CD4-positive, alpha-beta T cell treated with Interleukin-21 for 1 hour (primary cell): Measurements from ENCODE around the gene INPP5F.
"Not testable (repeated sequence)": the region's sequence is repeated elsewhere in the genome, so short reads cannot be mapped to it uniquely, and the experiment has no call there.

Experiments
- DNase-seq: peaks from one replicate; pipeline ENCODE4 v3.0.0-alpha.2; 2020

Gene INPP5F

GRCh38 chr10:119707331-119707730 lies 18.5 kb upstream of the INPP5F start:
- not testable (repeated sequence) for DNase-seq

GRCh38 chr10:119710935-119711334 lies 14.9 kb upstream of the INPP5F start:
- not testable (repeated sequence) for DNase-seq

- no peak for DNase-seq
Observed at GRCh38 chr10:119713744-119714483, 11.9 kb upstream of the INPP5F start.

GRCh38 chr10:119714484-119714816 lies 11.4 kb upstream of the INPP5F start:
- no peak for DNase-seq

- DNase-seq, result no peak
Observed at GRCh38 chr10:119715628-119716505, 10.0 kb upstream of the INPP5F start.

GRCh38 chr10:119723161-119723560 lies 2.7 kb upstream of the INPP5F start:
- DNase-seq, result no peak

GRCh38 chr10:119723624-119724023 lies 2.2 kb upstream of the INPP5F start:
- DNase-seq, result no peak

GRCh38 chr10:119724593-119725516 lies 995 bp upstream of the INPP5F start:
- no peak for DNase-seq

GRCh38 chr10:119725517-119725827 lies 378 bp upstream of the INPP5F start:
- DNase-seq, result no peak

- DNase-seq, result no peak
Observed at GRCh38 chr10:119726676-119727261, 919 bp downstream of the INPP5F start.

GRCh38 chr10:119728172-119728800 lies 2.4 kb downstream of the INPP5F start:
- DNase-seq, result no peak

- no peak for DNase-seq
Observed at GRCh38 chr10:119734396-119735332, 8.8 kb downstream of the INPP5F start.

- no peak for DNase-seq
Observed at GRCh38 chr10:119735451-119735850, 9.6 kb downstream of the INPP5F start.

- no peak for DNase-seq
Observed at GRCh38 chr10:119736220-119736619, 10.4 kb downstream of the INPP5F start.

GRCh38 chr10:119737039-119737663 lies 11.3 kb downstream of the INPP5F start:
- no peak for DNase-seq

- DNase-seq, result no peak
Observed at GRCh38 chr10:119737823-119738222, 12.0 kb downstream of the INPP5F start.

- no peak for DNase-seq
Observed at GRCh38 chr10:119738962-119739361, 13.1 kb downstream of the INPP5F start.

GRCh38 chr10:119740096-119740495 lies 14.2 kb downstream of the INPP5F start:
- no peak for DNase-seq

- no peak for DNase-seq
Observed at GRCh38 chr10:119742947-119743648, 17.2 kb downstream of the INPP5F start.

GRCh38 chr10:119747940-119748339 lies 22.1 kb downstream of the INPP5F start:
- no peak for DNase-seq
